Glutamatergic neuron (in vitro differentiated cells): ENCODE results near the gene NRK. TPM values are rescaled to one million over a fixed set of nuclear protein-coding genes. Genes with fewer than 3 reads are reported as not detected.

ENCODE experiments used
- DNase-seq: peaks from one replicate; pipeline ENCODE4 v3.0.0; 2022
- H3K27ac Mint-ChIP-seq: one replicate; pipeline ENCODE4 v1.8.0; 2020; ENCODE audit warnings: mild to moderate bottlenecking, mixed read lengths, inconsistent platforms; ENCODE audit not compliant: unreplicated experiment
- H3K27me3 Mint-ChIP-seq: one replicate; pipeline ENCODE4 v1.8.0; 2020; ENCODE audit warnings: mild to moderate bottlenecking, moderate library complexity, mixed read lengths, inconsistent platforms; ENCODE audit not compliant: unreplicated experiment
- H3K36me3 Mint-ChIP-seq: one replicate; pipeline ENCODE4 v1.8.0; 2020; ENCODE audit warnings: mild to moderate bottlenecking, mixed read lengths, inconsistent platforms; ENCODE audit not compliant: unreplicated experiment
- H3K4me1 Mint-ChIP-seq: one replicate; pipeline ENCODE4 v1.8.0; 2020; ENCODE audit warnings: mild to moderate bottlenecking, low read depth, mixed read lengths, inconsistent platforms; ENCODE audit not compliant: unreplicated experiment
- H3K4me3 Mint-ChIP-seq: one replicate; pipeline ENCODE4 v1.8.0; 2020; ENCODE audit warnings: mild to moderate bottlenecking, mixed read lengths, inconsistent platforms; ENCODE audit not compliant: unreplicated experiment
- H3K9me3 Mint-ChIP-seq: one replicate; pipeline ENCODE4 v1.8.0; 2020; ENCODE audit warnings: mild to moderate bottlenecking, moderate library complexity, mixed read lengths, inconsistent platforms; ENCODE audit not compliant: unreplicated experiment
- CTCF ChIP-seq: fragments of 200-600 bp; sonication (generic); IDR thresholded peaks from one replicate; pipeline ENCODE4 v1.5.0; 2021; ENCODE audit not compliant: partially characterized antibody, unreplicated experiment
- total RNA-seq: library from RNA; stranded (reverse); fragmentation: NEBNext Ultra II Directional; extraction: Animal tissue kit (Norgen Biotek cat#: 25700); gene quantifications from one replicate; pipeline ENCODE4 v1.2.1, GENCODE V29; 2021; ENCODE audit not compliant: unreplicated experiment

NRK gene
- total RNA-seq, 1 donor from 2014 or later, result 0.29 TPM

DNA sequence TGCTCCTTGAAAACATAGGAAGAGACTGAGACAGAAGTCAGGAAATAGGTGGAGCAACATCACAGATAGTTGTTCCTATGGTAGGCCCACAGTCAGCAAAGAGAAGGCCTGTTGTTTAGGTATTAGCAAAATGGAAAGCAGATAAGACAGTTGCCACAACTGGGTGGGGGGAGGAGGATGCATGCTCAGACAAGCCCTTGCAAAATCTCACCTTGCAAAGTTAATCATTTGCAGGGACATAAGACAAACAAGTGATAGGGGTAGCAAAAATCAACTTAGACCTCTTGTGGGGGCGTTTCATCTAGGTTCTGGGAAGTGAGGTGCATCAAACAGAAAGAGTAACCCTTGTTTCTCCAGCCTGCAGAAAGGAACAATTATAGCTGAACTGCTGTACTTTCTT lies 185.5 kb downstream of the NRK start:
- Mint-ChIP-seq H3K36me3 (no peaks in the 10 kb centered on the region), H3K27ac (no peak overlapping the region), H3K4me1 (no peaks in the 10 kb centered on the region), H3K4me3 (no peak overlapping the region), H3K9me3 (no peaks in the 10 kb centered on the region), H3K27me3 (no peaks in the 10 kb centered on the region)
- no peak for TF ChIP-seq CTCF
- no peak for DNase-seq

Other genes with a start within 250 kb of the NRK start
- not detected for gene SERPINA7, start 216.2 kb downstream of the NRK start, total RNA-seq